MV-4-11 (cell line): Measurements from ENCODE around the gene MMEL1.
A peak's percentile ranks its signal among the peaks of the same experiment; 100 is the strongest.
"Not testable (repeated sequence)": the region's sequence is repeated elsewhere in the genome, so short reads cannot be mapped to it uniquely, and the experiment has no call there.

Source experiments
- DNase-seq: peaks from one replicate; lab custom pipeline; 2025; lab: John Stamatoyannopoulos, UW

Gene MMEL1

GRCh38 chr1:2557482-2558400 lies 75.1 kb downstream of the MMEL1 start:
- no peak for DNase-seq

GRCh38 chr1:2556678-2557481 lies 75.9 kb downstream of the MMEL1 start:
- no peak for DNase-seq

- peak; percentile 51 for DNase-seq
Observed at GRCh38 chr1:2556277-2556677, 76.5 kb downstream of the MMEL1 start, which contains the start of gene TNFRSF14. Gene TNFRSF14, plus strand, starts transcription at chr1:2556371. Its CDS starts 294 bp downstream, at chr1:2556665.

GRCh38 chr1:2555634-2556276 lies 77.1 kb downstream of the MMEL1 start:
- DNase-seq = peak; percentile 84

- peak; percentile 26 for DNase-seq
Observed at GRCh38 chr1:2554621-2555387, 78.0 kb downstream of the MMEL1 start.

GRCh38 chr1:2553871-2554620 lies 78.8 kb downstream of the MMEL1 start:
- DNase-seq = no peak

GRCh38 chr1:2553076-2553475 lies 79.7 kb downstream of the MMEL1 start:
- not testable (repeated sequence) for DNase-seq

- no peak for DNase-seq
Observed at GRCh38 chr1:2552189-2552588, 80.6 kb downstream of the MMEL1 start.

GRCh38 chr1:2551544-2551943 lies 81.3 kb downstream of the MMEL1 start:
- not testable (repeated sequence) for DNase-seq

- not testable (repeated sequence) for DNase-seq
Observed at GRCh38 chr1:2550309-2550861, 82.4 kb downstream of the MMEL1 start.

- not testable (repeated sequence) for DNase-seq
Observed at GRCh38 chr1:2549367-2550029, 83.3 kb downstream of the MMEL1 start.

GRCh38 chr1:2548068-2548589 lies 84.7 kb downstream of the MMEL1 start:
- DNase-seq = peak; percentile 65

GRCh38 chr1:2547210-2548067 lies 85.4 kb downstream of the MMEL1 start:
- DNase-seq = peak; percentile 19

GRCh38 chr1:2546515-2547209 lies 86.2 kb downstream of the MMEL1 start:
- DNase-seq = peak; percentile 84

GRCh38 chr1:2545754-2546514 lies 86.9 kb downstream of the MMEL1 start:
- peak; percentile 85 for DNase-seq

GRCh38 chr1:2544875-2545640 lies 87.8 kb downstream of the MMEL1 start:
- no peak for DNase-seq
